ENCODE data around the gene URB2.
"Not testable (repeated sequence)": the region's sequence is repeated elsewhere in the genome, so short reads cannot be mapped to it uniquely, and the experiment has no call there.

Gene URB2

DNA sequence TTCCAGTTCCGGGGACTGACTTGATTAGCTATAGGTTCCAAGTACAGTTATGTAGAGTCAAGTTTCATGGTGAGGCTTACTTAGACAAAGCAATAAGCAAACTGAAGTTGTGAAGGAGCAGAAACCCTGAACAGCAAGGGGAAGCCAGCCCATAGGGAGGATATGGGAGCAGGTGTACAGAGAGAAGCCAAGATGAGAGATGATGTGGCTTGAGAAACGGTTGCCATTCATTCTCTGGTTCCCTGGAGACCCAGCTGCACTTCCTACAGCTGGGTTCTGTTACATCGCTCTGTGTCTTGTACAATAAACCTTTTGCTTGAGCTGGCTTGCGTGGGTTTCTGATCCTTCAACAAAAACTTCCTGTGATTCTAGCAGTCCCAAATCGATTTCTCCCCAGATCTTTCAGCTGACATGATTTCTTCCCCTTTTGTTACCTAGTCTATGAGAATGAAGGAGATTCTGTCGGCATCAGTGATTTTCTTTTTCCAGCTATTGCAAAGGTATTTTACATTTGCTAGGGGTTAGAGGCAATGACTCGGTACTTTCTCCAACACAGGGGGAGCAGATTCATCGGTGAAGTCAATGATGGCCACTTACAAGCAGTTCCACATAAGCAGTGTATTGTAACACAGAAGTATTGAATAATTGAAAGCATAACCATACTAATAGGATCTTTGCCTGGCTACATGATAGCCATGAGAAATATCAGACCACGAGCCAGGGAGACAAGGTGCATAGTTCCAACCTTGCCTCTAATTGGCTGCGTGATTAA lies 67.3 kb downstream of the URB2 start:
- no peak for DNase-seq (ENCODE audit: low read depth in 2 of 2)

DNA sequence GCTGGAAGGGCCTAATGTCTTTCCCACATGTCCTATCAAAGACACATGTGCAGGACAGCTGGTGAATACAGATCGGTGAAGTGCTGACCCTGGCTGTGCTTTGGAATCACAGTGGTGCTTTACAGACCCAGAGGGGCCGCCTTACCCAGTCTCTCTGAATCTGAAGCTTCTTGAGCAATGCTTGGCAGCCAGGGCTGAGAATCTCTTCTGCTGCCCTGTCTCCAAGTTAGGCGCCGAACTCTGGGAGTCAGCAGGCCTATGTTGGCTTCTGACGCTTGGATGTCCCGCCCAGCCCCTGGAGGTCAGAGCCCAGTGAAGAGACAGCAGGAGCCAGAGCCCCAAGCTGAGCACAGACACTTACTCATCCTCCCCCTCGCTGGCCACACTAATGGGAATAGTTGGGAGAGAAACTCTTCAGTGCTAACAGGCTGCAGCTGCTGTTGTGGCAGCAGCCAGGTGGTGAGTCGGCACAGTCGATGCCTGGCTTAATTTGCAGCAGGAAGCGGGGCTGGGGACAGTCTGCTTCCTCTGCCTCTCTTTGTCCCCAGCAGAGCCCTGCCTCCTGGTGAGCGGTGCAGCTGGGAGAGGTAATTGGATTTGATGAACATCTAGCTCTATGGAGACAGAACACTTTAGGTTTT lies 68.1 kb downstream of the URB2 start:
- DNase-seq (ENCODE audit: low read depth in 2 of 2): no peak

DNA sequence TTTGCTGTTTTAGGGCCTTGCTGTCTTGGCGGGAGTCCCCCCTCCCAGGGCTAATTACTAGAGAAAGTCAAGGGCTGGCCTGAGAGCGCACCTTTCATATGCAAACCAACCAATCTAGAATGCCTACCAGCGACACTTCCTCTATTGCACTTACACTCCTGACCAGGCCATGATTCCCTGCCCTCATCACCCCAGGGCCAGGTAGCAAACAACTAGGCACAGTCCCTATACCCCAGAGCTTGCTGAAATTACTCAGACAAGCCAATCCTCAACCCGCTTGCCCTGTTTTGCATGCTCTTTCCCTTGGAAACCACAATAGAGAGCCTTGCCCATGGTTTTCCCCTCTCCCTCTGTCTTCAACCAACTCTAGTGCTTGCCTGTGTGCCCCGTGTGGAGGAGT lies 70.3 kb downstream of the URB2 start:
- no peak for DNase-seq (ENCODE audit: low read depth in 2 of 2)

DNA sequence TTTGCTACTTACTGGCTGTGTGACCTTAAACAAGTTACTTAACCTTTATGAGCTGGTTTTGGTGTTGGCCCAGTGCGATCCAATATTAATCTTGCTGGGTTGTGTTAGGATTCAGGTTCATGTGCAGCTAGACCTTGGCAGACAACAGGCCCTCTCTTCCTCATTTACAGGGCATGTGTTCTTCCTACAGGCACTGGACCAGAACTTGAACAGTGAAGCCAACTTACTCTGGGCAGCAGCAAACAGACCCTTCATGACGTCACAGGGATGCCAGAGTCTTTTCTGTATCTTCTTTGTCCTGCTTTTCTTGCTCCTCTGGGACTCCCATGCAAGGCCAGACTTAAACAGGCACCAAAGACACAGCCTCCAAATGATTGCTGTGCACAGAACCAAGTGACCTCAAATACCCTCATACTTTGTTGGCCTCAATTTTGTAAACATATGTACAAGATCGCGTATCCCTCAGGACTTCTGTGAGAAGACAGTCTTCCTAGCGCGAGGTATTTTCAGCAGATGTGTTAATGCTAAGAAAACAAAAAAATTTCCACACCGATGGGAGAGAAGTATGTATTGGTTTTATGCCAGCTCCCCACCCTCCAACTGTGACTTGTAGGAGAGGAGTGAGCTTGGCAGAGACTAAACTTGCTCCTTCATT lies 73.7 kb downstream of the URB2 start:
- no peak for DNase-seq (ENCODE audit: low read depth in 2 of 2)

DNA sequence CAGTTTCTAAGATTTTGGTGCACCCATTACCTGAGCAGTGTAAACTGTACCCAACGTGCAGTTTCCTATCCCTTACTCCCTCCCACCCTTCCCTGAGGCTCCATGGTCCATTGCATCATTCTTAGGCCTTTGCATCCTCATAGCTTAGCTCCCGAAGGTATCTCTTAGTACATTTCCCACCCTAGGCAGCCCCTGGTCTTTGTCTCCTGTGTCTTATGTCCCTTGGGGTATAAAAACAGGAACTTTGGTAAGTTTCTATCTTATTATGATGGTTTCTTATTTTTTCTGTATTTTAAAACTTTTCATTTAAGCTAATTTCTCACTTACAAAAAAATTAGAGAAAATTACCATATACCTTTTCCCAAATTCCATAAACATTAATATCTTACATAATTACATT lies 78.1 kb downstream of the URB2 start:
- DNase-seq (ENCODE audit: low read depth in 2 of 2): no peak

DNA sequence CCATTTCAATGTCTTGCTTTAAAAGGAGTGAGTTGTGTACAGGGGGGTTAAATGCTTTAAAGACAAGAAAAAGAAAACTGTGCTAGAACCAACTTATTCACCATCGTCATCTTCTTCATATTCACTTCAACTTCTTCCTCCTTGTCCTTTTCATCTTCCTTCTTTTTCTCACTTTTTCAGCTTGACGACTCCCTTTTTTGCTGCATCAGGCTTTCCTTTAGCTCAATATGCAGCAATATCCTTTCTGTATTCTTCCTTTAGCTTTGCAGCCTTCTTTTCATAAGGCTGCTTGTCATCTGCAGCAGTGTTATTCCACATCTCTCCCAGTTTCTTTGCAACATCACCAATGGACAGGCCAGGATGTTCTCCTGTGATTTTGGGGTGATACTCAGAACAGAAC lies 79.1 kb downstream of the URB2 start:
- not testable (repeated sequence) for DNase-seq (ENCODE audit: low read depth in 2 of 2)

DNA sequence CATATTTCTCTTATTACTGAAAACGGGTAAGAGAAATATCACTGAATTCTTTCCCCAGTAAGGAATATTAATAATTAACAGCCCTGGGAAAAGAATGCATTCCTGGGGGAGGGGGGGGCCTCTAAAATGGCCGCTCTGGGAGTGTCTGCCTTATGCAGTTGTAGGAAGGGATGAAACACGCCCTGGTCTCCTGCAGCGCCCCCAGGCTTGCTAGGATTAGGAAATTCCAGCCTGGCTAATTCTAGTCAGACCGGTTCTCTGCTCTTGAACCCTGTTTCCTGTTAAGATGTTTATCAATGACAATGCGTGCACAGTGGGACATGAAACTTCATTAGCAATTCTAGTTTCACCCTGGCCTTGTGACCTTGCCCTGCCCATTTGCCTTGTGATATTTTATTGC lies 81.1 kb downstream of the URB2 start:
- not testable (repeated sequence) for DNase-seq (ENCODE audit: low read depth in 2 of 2)

DNA sequence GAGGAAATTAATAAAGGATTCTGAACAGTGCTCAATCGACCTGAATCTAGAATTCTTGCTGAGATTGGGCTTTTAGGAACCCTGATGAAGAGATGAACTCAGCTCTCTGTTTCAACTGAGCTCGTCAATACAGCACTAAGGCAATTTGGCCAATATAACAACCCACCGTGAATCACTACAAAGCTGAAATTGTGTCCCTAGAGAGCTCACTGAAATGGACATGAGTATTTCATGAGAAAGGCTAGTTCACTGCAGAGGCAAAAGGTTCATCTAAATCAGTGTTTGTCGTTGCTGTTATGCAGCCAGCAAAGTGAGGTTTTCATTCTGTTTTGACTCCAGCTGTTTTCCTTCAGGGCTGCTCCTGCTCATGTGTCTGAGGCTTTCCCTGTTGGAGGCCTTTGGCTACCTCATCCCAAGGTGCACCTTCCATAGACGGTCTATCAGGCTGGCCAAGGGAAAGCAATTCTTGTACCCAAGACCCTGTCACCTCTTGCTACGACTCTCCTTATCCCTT lies 83.5 kb downstream of the URB2 start:
- DNase-seq (ENCODE audit: low read depth in 2 of 2): no peak
